Superior temporal gyrus (tissue), 1 donor: ENCODE measurements around the gene SNCAIP.
A peak's percentile ranks its signal among the peaks of the same experiment; 100 is the strongest.

Experiments used
- DNase-seq: peaks from one replicate; pipeline ENCODE4 v3.0.0-alpha.2; 2016; ENCODE audit errors: extremely low spot score

The SNCAIP gene

DNA sequence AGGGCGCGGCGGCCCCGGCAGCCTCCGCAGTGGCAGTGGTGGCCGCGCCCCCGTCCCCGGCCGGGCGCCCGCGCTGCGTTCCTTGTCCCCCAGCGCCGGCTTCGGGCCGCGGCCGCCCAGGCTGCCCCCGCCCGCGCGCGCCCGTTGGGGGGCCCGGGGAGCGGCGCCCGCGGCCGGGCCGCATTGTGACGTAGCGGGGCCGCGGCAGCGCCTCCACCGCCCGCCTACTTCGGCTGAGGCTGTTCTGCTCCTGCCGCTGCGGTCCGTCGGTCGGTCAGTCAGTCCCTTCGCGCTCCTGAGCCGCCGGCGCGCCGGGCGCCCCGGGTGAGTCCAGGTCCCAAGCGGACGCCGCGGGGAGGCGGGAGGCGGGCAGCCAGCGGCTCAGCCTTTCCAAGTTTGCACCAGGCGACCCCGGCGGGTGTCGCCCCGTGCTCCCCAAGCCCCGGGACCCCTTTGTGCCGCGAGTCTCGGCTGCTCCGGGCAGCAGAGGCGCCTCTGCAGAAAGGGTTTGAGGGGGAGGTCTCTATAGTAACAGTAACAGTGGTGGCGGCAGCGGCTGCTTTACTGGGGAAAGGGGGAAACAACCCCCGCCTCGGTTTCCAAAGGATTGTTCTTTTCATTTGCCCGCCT lies at the start of gene SNCAIP:
SNCAIP (plus strand) TSS at position 277 of the 630 bp plus-strand sequence. CDS start 78,898 bp downstream, outside the sequence.
- no peak for DNase-seq

DNA sequence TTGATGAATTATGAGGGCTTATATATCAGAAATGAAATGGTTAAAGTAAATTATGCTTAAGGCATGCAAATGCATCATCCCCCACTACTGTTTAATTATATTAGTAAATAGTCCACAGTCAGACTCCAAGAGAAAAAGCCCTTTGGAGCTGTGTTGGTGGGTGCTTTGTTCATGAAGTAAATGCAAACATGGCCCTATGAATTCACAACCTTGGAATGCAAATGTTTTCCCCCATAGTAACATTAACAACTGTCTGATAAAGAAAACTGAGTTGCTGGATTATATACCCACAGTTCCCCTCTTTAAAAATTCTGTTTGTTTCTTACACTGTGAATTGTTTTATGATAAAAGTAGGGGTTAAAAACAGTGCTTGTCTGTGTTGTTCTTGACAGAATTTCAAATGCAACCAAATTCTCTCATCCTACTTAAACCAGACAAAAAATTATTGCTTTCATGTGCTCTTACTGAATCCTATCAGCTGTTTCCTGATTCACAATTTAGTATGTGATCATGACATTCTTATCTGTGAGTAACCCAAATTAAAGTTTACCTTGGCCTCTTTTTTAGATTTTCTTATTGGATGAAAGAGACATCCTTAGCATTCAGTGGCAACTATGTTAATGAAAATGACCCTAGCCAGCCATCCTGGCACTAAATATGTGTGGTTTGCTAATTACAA lies 48.5 kb upstream of the SNCAIP start:
- no peak for DNase-seq

DNA sequence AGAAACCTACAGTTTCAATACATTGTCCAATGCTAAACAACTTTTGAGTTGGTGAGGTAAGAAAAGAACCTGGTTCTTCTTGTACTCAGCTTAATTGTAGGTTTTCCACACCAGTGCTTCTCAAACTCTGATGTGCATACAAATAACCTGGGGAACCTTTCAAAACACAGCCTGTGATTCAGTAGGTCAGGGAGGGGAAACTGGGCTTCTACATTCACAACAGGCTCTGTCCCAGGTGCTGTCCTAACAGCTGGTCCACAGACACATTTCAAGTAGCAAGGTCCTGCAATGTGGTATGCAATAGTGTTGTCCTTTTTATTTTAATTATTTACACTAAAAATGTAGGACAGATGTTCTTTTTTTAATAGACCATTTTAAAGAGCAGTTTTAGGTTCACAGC lies 47.4 kb upstream of the SNCAIP start:
- no peak for DNase-seq

DNA sequence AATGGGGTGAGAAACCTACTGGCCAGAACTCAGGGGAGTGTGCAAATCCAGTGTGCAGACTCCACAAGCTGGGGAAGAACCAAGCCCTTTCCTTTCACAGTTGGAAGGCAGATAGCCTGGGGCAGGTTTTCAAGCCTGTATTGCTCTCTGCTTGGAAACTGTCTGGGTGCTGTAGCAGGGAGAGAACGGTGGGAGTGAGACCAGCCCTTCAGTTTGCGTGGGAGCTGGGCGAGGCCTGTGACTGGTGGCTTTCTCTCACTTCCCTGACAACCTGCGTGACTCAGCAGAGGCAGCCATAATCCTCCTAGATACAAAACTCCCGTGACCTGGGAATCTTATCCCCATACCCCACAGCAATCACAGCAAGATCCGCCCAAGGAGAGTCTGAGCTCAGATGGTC lies 44.9 kb upstream of the SNCAIP start:
- DNase-seq = no peak

DNA sequence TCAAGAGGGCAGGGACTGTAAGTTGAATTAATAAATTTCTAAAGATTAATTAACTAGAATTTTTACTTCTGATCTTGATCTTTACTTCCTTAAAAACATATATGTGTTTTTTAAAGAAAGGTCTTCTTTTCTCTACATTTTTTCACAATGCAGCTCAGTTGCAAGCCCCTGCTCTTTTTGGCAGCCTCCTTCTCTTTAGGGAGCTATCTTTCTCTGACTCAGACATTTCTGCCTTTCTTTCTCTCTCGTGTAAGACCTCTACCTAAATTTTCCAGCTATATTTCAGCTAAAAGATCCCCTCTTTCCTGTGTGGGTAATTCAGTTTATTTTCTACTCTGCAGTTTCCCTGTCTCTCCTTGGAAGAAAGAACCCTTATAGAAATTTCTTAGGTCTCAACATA lies 38.3 kb upstream of the SNCAIP start:
- DNase-seq = no peak

DNA sequence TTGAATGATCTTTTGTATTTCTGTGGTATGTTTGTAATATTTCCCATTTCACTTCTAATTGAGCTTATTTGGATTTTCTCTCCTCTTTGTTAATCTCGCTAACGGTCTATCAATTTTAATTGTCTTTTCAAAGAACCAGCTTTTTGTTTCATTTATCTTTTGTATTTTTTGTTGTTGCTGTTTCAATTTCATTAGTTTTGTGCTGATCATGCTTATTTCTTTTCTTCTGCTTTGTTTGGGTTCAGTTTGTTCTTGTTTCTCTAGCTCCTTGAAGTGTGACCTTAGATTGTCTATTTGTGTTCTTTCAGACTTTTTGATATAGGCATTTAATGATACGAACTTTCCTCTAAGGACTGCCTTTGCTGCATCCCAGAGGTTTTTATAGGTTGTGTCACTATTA lies 28.4 kb upstream of the SNCAIP start:
- DNase-seq = no peak

DNA sequence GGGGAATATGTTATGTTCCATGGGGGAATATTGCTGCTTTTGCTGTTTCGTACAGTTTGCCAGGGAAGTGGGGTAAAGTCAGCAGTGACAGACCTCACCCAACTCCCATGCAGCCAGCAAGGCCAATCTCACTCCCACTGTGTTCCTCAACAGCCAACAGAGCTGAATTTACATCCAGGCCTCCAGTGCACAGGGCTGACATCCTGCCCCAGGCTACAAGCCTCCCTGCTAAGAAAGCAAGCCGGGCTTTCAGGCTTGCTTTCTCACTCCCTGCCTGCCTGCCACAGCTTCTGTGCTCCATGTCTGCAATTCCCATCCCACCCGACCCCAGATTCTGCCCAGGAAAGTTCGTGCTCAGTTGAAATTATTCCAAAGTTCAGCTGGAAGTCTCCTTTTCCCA lies 25.5 kb upstream of the SNCAIP start:
- DNase-seq = no peak

DNA sequence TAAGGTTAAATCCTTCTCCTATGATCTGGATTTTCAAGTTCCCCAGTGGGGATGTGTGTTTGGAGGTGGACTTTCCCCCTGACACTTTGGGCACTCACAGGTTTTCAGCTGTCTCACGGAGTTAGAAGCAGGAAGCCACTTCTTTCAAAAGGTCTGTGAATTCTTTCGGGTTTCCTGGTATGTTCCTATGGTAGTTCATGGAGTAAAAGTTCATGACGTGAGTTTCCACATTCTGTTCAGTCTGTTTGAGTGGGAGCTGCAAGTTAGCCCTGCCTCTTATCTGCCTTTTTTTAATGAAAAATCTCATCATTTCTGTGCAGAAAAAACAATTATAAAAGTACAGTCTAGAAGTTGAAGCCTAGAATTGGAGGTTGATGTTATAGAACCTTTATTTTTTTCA lies 24.9 kb upstream of the SNCAIP start:
- no peak for DNase-seq

DNA sequence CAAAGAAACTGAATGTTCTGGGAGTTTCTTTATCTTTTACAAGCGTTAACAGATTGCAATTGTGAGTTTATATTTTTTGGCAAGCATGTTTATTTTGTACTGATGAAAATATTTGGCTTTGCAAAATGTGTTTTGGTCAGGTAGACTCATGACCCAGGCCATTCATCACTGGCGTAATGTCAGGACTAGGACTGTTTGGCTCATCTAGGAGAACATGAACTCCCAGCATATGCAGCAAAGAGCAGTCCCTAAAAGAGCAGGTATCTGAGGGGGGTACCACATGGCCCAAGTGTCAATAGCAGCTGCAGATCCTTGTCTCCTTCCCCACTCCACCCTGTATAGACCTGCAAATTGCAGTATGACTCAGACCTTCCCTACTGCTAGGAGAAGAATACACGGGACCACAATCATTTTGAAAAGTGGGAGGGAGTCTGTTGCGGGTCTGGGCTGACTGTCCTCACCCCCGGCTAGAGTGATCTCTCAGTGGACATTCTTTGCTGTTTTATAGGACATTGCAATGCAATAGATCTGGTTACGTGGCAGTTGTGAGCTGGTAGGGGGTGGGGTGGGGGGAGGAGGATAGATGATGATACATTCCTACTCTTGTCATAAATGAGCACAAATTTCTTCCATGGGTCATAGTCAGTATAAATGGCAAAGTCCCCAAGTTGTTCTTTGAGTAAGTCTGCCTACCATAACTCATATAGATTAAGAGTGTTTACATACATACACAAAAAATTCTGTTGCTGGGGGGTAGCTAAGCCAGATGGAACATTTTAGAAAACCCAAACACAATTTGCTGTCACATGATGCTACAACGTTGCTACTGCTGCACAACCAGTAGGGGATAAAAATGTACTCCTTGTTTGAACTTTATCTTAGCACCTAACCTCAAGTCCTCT lies 20.8 kb upstream of the SNCAIP start:
- DNase-seq = no peak

DNA sequence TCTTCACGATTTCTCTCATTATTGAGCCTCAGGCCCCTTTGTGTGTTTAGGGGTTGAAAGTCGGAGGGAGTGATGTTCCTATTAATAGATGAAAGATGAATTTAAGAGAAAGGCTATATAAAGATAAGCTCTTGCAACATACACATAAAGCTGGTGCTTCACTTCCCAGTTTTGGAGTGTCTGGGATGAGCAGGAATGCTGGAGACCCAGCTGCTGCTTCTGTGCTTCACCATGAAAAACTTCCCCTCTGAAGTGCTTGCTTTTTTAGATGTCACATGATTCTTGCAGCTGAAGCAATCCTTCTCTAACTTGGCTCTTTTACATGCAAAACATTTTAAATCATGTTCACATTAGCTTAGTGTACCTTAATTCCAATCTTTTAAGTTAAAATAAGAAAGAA lies 19.7 kb upstream of the SNCAIP start:
- DNase-seq = no peak

DNA sequence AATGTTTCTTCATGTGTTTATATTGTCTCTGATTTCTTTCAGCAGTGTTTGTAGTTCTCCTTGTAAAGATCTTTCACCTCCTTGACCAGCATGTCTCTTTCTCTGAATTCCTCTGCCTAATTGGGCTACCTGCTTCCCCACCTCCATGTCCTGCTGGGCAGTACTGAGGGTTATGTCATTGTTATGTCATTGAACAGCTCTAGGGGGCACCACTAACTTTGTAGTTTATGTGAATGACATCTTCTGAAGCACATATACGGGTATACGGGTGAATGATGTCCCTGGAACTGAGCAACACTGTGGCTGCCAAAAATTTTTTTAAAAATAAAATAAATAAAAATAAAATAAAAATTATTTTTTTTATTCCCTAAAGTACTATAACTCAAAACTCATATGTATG lies 16.9 kb upstream of the SNCAIP start:
- no peak for DNase-seq

DNA sequence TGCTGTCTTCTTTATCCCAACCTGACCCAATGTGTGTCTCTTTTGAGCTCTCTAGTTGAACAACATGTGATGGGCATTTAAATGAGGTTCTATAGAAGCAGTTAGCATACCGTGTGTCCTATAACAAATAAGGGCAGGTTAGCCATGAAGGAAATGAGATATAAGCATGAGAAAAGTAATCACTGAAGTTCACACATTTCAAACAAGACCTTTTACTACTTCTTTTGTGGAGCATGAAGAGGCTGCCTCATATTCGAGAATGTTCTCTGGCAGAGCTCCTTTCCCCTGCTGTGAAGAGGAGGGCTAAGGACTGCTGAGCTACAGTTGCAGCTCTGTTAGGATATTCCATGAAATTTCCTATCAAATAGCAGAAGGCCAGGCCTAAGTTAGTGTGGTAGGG lies 15.2 kb upstream of the SNCAIP start:
- DNase-seq = no peak

DNA sequence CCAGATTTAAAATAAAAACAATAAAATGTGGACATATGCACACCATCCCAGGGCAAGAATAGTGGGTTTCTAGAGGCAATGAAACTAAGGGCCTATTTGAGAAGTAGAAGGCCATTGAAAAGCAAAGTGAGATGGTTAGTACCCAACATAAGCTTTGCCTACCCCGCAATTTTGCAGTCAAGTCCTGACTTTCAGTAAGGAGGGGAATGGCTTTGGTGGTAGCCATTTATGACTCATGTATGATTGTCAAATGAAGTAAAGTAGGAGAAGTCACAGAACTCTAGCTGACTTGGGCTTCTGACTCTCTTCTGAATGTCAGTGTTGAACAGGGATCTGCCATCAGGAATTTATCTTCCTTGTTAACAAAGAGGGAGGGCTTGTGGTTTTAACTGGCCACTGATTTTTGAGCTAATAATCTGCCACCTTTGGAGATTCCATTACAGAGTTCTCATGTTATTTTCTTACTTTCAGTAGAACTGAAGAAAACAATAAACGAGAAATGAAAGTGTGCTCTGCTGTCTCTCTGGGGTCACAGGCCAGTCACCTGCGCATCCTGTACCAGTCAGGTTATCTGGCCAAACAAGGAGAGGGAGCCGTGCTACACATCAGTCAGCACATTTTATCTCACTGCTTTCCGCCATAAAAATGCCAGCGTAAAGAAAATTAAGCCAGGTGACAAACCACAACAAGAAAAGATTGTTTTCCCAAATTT lies 14.3 kb upstream of the SNCAIP start:
- no peak for DNase-seq

DNA sequence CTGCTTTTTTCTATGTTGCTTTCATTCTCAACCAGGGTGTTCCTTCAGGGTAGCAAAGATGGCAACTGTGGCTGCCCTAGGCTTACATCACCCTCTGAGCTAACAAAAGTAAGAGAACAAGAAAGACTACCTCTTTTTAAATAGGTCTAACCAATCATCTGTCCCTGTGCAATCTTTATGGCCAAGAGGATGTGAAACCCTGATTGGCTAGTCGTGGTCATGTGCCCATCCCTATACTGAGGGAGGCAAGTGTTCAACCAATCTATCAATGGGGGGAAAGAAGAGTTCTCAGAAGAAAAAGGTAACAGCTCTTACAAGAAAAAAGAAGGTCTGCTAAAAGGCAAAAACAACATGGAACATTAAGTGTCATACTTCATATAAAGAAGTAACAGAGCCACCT lies 11.7 kb upstream of the SNCAIP start:
- no peak for DNase-seq

DNA sequence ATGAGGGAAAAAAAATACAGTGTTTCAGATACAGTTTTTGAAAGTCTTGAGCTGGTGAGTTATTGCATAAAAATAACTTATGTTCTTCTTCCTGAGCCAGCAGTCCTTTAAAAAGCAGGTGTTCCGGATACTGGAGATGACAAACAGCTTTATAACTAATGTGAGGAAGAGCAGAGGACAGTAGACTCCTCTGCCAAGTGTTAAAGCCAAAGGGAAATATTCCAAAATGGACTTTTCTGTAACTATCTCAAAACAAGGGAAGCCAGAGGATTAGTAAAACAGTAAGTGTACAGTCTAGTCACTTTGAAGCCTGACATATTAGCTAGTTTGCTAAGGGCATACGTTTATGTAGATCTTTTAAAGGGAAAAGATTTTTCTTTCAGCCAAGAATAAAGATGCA lies 11.0 kb upstream of the SNCAIP start:
- DNase-seq = no peak

DNA sequence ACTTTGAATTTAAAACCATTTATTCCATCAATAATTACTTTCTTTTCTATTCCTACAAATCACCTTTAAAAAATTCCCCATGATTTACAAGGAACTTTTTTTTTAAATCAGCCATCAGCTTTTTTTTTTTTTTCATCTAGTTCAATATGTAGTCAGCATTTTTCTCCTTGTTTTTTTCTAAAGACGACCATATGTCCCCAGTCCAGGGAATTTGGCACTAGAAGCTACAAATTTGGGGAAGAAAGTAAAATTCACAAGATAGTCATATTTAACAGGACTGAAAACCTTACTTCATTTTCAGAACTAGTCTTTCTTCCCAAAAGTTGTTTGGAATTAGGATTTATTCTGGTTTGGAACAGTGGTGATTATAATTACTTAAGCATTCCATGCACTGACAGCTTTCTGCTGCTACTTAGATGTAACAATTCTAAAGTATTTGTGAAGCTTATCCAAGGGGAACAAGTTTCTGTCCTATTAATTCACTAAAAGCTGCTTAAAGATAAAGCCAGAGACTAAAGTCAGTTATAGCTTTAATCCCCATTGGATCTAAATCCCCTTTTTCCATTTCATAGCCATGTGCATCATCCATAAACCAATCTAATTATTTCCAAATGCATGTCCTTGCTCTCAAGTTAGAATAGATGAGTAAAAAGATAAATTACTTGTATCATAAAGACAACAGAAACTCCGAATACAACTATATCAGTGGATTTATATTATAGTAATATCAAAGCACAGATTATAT lies 7.4 kb upstream of the SNCAIP start:
- DNase-seq = no peak

DNA sequence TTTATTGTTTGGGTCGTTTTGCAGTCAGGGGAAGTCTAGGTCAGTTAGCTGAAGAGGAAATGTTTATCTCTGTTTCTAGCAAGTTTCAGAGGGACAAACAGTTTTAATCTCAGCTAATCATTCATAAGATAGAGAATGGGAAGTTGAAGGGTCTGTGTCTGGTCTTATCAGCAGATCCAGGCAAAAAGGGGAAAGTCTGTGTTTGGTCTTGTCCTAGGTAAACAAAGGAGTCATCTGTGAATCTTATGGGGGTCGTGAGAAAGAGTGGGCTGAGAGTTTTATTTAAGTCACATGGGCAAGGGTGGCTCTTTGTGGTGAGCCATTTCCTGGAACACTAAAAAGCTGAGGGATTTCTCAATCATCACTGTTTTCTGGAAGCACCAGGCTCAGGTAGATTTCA lies 5.6 kb upstream of the SNCAIP start:
- no peak for DNase-seq

DNA sequence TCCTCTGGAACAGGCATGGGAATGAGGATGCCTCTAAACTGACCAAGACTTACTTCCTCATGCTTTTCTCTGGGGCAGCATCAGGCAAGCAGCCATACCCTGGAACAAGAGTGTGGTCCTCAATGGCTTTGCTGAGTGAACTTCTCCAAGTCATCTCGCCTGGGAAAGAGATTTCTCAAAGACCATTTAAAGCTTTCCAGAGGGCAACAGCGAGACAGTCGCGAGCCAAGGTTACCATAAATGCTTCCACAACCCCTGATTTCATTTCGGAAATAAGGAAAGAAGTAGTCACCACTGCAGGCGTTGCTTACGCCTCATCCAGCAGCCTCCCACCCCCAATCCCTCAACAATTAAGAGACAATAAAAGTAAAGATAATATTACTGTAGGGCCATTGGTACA lies 1.1 kb upstream of the SNCAIP start:
- no peak for DNase-seq

DNA sequence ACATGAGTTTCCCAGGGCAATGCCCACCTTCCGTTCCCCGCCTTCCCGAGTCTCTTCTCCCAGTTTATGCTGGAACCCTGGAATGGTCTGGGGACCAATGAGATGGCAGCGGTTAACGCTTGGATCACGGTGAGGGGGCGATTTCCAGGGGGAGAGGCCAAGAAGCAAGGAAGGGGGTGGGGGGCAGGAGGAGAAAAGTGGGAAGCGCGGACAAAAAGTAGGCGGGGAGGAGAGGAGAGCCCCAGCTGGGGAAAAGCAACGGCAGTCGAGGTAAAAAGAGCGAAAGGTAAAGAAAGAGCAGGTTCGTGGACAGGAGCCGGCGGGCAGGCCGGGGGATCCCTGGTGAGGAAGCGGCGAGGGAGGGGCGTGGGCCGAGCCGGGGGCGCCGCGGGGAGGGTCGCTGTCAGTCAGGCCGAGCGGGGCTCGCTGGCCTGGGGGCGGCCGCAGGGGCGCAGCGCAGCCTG lies 508 bp upstream of the SNCAIP start:
- no peak for DNase-seq

DNA sequence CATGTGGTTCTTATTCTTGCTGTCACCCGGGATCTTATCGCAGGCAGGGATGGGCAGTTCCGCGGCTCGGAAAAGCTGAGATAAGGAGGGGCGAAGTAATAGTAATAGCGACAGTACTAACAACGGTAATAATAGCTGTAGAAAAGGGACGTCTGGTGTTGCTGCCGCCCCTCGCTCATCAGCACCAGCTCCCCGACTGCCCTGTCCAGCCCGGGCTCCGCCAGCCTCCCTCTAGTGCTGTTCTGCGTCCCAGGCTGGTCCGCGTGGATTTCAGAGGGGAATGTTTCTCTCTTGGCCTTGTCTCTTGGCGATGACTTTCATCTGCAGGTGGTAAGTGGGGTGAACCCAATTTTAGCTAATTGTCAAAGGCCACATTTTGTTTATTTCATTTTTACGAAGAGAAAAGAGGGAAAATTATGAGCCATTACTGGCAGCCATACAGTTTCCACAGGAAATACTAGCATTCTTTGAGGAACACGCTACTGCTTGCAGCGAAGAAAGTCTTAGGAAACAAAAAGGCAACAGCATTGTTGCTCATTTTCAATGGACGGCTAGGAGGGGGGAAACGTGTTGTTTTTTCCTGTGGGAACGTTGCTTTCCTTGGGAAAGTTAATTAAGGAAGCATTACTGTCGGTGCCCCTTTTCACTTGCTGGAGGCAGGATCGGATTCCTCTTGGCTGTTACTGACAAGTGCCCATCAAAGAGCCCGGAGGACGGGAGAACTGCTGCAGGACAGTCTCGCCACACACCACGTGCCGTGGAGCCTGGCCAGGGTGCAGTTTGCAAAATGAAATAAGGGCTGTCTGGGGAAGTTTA lies 762 bp downstream of the SNCAIP start:
- DNase-seq = peak; percentile 45
